ENCODE data around the gene ZNF341. TPM values are rescaled to one million over a fixed set of nuclear protein-coding genes. Genes with fewer than 3 reads are reported as not detected.

The ZNF341 gene
- total RNA-seq, 2 experiments from 2014 or later: 5.6 to 5.8 TPM

GRCh38 chr20:33704197-33704924 is 27.4 kb upstream of the ZNF341 start:
- POLR2A ChIA-PET: interaction anchor here (0.6 to 1.2 kb wide), 2 partner anchors 9 to 332 kb away, joined by 3 read pairs; no protein-coding TSS in a partner anchor
- Mint-ChIP-seq H3K36me3 (ENCODE audit: low read depth) (peaks cover 14% of the 10 kb centered on the region), H3K27me3 (no peaks in the 10 kb centered on the region), H3K4me3 (no peak overlapping the region), H3K9me3 (no peaks in the 10 kb centered on the region), H3K27ac (no peak overlapping the region), H3K4me1 (peaks cover 5% of the 10 kb centered on the region)
- no peak for DNase-seq
- CTCF ChIA-PET: no interaction called here

- Mint-ChIP-seq H3K4me1 (peaks cover 25% of the 10 kb centered on the region), H3K9me3 (no peaks in the 10 kb centered on the region), H3K36me3 (ENCODE audit: low read depth) (peaks cover 35% of the 10 kb centered on the region), H3K27me3 (no peaks in the 10 kb centered on the region), H3K4me3 (no peak overlapping the region), H3K27ac (no peak overlapping the region)
- POLR2A ChIA-PET: interaction anchor here (0.9 kb wide), 1 partner anchor 13 kb away, joined by 3 read pairs; the partner anchor contains the start of gene PXMP4
- CTCF ChIA-PET: no interaction called here
- no peak for DNase-seq
These were observed 24.1 kb upstream of the ZNF341 start for GRCh38 chr20:33707668-33708067.

GRCh38 chr20:33709398-33709797 is 22.4 kb upstream of the ZNF341 start:
- H3K27me3 Mint-ChIP-seq: no peaks in the 10 kb centered on the region
- H3K4me1 Mint-ChIP-seq: peaks cover 27% of the 10 kb centered on the region
- DNase-seq: no peak
- no peak overlapping the region for H3K27ac Mint-ChIP-seq
- ChIA-PET CTCF (interaction anchor here (0.6 to 0.7 kb wide), 2 partner anchors 170 to 220 kb away, joined by 3 to 4 read pairs; no protein-coding TSS in a partner anchor), POLR2A (interaction anchor here (1.1 to 1.2 kb wide), 2 partner anchors 11 to 17 kb away, joined by 3 to 5 read pairs; partner anchors contain the start of gene PXMP4)
- H3K9me3 Mint-ChIP-seq: no peaks in the 10 kb centered on the region
- H3K4me3 Mint-ChIP-seq: no peak overlapping the region
- peaks cover 43% of the 10 kb centered on the region for H3K36me3 Mint-ChIP-seq (ENCODE audit: low read depth)

DNA sequence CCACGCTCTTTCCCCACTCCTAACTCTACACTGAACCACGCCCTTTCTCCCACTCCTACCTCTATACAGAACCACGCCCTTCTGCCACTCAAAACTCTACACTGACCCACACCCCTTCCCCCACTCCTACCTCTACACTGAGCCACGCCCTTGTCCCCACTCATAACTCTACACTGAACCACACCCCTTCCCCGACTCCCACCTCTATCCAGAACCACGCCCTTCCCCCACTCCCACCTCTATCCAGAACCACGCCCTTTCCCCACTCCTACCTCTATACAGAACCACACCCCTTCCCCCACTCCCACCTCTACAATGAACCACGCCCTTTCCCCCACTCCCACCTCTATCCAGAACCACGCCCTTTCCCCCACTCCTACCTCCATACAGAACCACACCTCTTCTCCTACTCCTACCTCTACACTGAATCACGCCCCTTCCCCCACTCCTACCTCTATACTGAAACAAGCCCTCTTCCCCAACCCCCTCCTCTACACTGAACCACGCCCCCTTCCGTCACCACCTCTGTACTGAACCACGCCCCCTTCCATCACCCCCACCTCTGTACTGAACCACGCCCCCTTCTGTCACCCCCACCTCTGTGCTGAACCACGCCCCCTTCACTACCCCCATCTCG is 21.8 kb upstream of the ZNF341 start:
- Mint-ChIP-seq H3K4me3 (no peak overlapping the region), H3K27ac (peak overlapping the region; percentile 31), H3K9me3 (no peaks in the 10 kb centered on the region), H3K27me3 (no peaks in the 10 kb centered on the region), H3K4me1 (peaks cover 27% of the 10 kb centered on the region), H3K36me3 (ENCODE audit: low read depth) (peaks cover 42% of the 10 kb centered on the region)
- no peak for DNase-seq
- ChIA-PET POLR2A (interaction anchor here (1.1 to 1.2 kb wide), 3 partner anchors 10 to 17 kb away, joined by 3 to 5 read pairs (median 5); partner anchors contain the start of gene PXMP4), CTCF (interaction anchor here (0.6 kb wide), 1 partner anchor 171 kb away, joined by 4 read pairs; no protein-coding TSS in a partner anchor)

- ChIA-PET POLR2A (interaction anchor here (1.2 kb wide), 1 partner anchor 9 kb away, joined by 5 read pairs; the partner anchor contains the start of gene PXMP4), CTCF (no interaction called here)
- DNase-seq: no peak
- H3K4me3 Mint-ChIP-seq: no peak overlapping the region
- peak overlapping the region; percentile 48 for H3K27ac Mint-ChIP-seq
- no peaks in the 10 kb centered on the region for H3K27me3 Mint-ChIP-seq
- no peaks in the 10 kb centered on the region for H3K9me3 Mint-ChIP-seq
- H3K36me3 Mint-ChIP-seq (ENCODE audit: low read depth): peaks cover 42% of the 10 kb centered on the region
- peaks cover 27% of the 10 kb centered on the region for H3K4me1 Mint-ChIP-seq
These were observed 20.9 kb upstream of the ZNF341 start for GRCh38 chr20:33710681-33711445.

DNA sequence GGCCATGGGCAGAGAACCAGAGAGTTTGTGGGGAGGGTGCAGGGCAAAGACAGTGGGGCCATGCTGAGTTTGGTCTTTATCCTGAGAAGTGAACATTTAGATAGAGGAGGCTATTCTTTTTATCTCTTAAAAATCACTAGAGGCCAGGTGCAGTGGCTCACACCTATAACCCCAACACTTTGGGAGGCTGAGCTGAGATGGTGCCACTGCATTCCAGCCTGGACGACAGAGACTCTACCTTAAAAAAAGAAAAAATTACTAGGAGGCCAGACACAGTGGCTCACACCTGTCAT is 20.4 kb upstream of the ZNF341 start:
- Mint-ChIP-seq H3K27ac (no peak overlapping the region), H3K4me1 (peaks cover 29% of the 10 kb centered on the region), H3K27me3 (no peaks in the 10 kb centered on the region), H3K9me3 (no peaks in the 10 kb centered on the region), H3K4me3 (no peak overlapping the region), H3K36me3 (ENCODE audit: low read depth) (peaks cover 45% of the 10 kb centered on the region)
- POLR2A ChIA-PET: interaction anchor here (1.2 kb wide), 1 partner anchor 9 kb away, joined by 5 read pairs; the partner anchor contains the start of gene PXMP4
- CTCF ChIA-PET: no interaction called here
- DNase-seq: no peak

- CTCF ChIA-PET: no interaction called here
- POLR2A ChIA-PET: interaction anchor here (1.4 kb wide), 1 partner anchor 9 kb away, joined by 3 read pairs; no protein-coding TSS in a partner anchor
These were observed 17.9 kb upstream of the ZNF341 start for GRCh38 chr20:33713865-33714367.

DNA sequence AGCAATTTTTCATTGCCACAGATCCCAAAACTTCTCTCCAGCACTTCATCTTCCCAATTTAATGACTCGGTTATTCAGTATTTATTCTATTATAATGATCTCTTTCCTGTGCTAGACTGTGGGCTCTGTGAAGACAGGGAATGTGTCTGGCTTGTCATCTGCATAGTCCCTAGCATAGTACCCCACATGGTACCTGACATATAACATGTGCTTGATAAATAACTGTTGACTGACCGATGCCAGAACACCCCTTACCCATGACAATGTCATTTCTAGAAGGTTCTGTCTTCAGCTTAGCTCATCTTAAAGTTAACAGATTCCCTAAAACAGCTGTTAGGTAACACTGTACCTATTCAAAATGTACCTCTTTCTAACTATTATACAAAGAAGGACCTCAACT is 15.3 kb upstream of the ZNF341 start:
- Mint-ChIP-seq H3K27ac (no peak overlapping the region), H3K4me1 (peaks cover 29% of the 10 kb centered on the region), H3K27me3 (no peaks in the 10 kb centered on the region), H3K36me3 (ENCODE audit: low read depth) (peaks cover 28% of the 10 kb centered on the region), H3K9me3 (no peaks in the 10 kb centered on the region), H3K4me3 (no peak overlapping the region)
- ChIA-PET CTCF (no interaction called here), POLR2A (interaction anchor here (1.2 kb wide), 1 partner anchor 10 kb away, joined by 3 read pairs; no protein-coding TSS in a partner anchor)
- no peak for DNase-seq

More at GRCh38 chr20:33713865-33714367, 17.9 kb upstream of the ZNF341 start:
- Mint-ChIP-seq H3K27ac (no peak overlapping the region), H3K4me3 (no peak overlapping the region), H3K27me3 (no peaks in the 10 kb centered on the region), H3K36me3 (ENCODE audit: low read depth) (peaks cover 43% of the 10 kb centered on the region), H3K4me1 (peaks cover 39% of the 10 kb centered on the region), H3K9me3 (no peaks in the 10 kb centered on the region)
- DNase-seq: no peak

DNA sequence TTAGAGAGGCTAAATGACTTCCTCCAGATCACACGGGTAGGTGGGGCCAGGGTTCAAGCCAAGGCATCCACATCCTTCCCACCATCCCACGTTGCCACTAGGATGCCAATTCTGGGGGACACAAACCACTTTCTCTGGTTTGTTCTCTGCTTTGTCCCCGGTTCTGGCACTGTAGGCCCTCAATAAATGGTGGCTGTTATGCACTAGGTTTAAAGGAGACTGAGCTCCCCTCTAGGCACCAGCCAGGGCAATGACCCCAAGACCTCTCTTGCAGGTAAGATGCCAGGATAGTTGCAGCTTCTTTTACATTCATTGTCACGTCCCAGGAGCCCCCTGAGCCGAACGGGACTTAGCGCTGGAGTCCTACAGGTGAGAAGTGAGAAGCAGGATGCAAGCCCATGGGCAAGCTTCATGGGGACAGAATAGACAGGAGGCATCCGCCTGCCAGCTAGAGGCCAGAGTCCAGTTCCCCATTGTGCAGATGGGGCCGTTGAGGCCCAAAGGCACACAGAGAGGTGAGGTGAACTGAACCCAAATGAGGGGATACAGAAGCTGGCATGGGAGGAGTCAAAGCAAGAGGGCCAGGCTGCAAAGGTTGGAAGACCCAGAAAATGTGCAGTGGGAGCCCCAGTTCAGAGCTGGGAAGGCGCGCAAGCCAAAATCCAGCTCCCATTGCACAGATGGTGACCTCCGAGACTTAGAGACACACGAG is 12.4 kb upstream of the ZNF341 start:
- ChIA-PET CTCF (interaction anchor here (0.6 to 3.2 kb wide), 9 partner anchors 10 to 275 kb away, joined by 3 to 12 read pairs (median 6); partner anchors contain the start of genes ACTL10 and ZNF341), POLR2A (interaction anchor here (0.9 to 3.0 kb wide), 19 partner anchors 9 to 393 kb away, joined by 3 to 37 read pairs (median 6); partner anchors contain the start of genes ACTL10, CBFA2T2, E2F1 and EIF2S2)
- Mint-ChIP-seq H3K9me3 (no peaks in the 10 kb centered on the region), H3K27me3 (no peaks in the 10 kb centered on the region), H3K4me1 (peaks cover 28% of the 10 kb centered on the region), H3K27ac (peak overlapping the region; percentile 59), H3K36me3 (ENCODE audit: low read depth) (peaks cover 8% of the 10 kb centered on the region), H3K4me3 (peak overlapping the region; percentile 85)
- no peak for DNase-seq

GRCh38 chr20:33719989-33720709 is 11.6 kb upstream of the ZNF341 start, which contains the start of gene PXMP4:
PXMP4 (minus strand) TSS chr20:33720310; CDS start chr20:33720207, 103 bp downstream.
- ChIA-PET CTCF (interaction anchor here (0.6 to 3.2 kb wide), 9 partner anchors 10 to 275 kb away, joined by 3 to 12 read pairs (median 6); partner anchors contain the start of genes ACTL10 and ZNF341), POLR2A (interaction anchor here (0.7 to 3.0 kb wide), 24 partner anchors 9 to 392 kb away, joined by 3 to 37 read pairs (median 6); partner anchors contain the start of genes ACTL10, CBFA2T2, CDK5RAP1 and CHMP4B)
- Mint-ChIP-seq H3K27ac (peak within 1 kb of the TSS; percentile 59), H3K27me3 (no peaks in the 10 kb centered on the region), H3K4me3 (peak within 1 kb of the TSS; percentile 85), H3K4me1 (peaks cover 28% of the 10 kb centered on the region), H3K36me3 (ENCODE audit: low read depth) (peaks cover 7% of the 10 kb centered on the region), H3K9me3 (no peaks in the 10 kb centered on the region)
- peak; percentile 93 for DNase-seq

- Mint-ChIP-seq H3K27me3 (no peaks in the 10 kb centered on the region), H3K36me3 (ENCODE audit: low read depth) (peaks cover 4% of the 10 kb centered on the region), H3K27ac (no peak overlapping the region), H3K4me3 (no peak overlapping the region), H3K9me3 (no peaks in the 10 kb centered on the region), H3K4me1 (peaks cover 26% of the 10 kb centered on the region)
- CTCF ChIA-PET: interaction anchor here (2.3 to 3.2 kb wide), 3 partner anchors 11 to 54 kb away, joined by 7 to 12 read pairs (median 11); partner anchors contain the start of genes ACTL10 and ZNF341
- no peak for DNase-seq
- POLR2A ChIA-PET: interaction anchor here (3.0 kb wide), 1 partner anchor 37 kb away, joined by 20 read pairs; no protein-coding TSS in a partner anchor
These were observed 10.2 kb upstream of the ZNF341 start for GRCh38 chr20:33721391-33722140.

Measured in activated CD4-positive, alpha-beta memory T cell treated with anti-CD3 and anti-CD28 coated beads, Interleukin-2, amount 10 ng/mL, durations not matched to agents 7 days and 5 days (primary cell).